Measurements from ENCODE around the gene FBXL13. TPM values are rescaled to one million over a fixed set of nuclear protein-coding genes. Genes with fewer than 3 reads are reported as not detected.
A peak's percentile ranks its signal among the peaks of the same experiment; 100 is the strongest.
"Not testable (repeated sequence)": the region's sequence is repeated elsewhere in the genome, so short reads cannot be mapped to it uniquely, and the experiment has no call there.

Gene FBXL13
- total and polyA plus RNA-seq, 8 donors, result 0.80 to 25.3 (median 6.0) TPM; not detected in 1

- 88 to 96% (median 90%) methylated on average over 2 of the region's 2 CpGs for WGBS, 5 donors
- H3K4me3 ChIP-seq, result no peak overlapping the region
- DNase-seq, result no peak
- no peaks in the 10 kb centered on the region for H3K4me1 ChIP-seq
- H3K36me3 ChIP-seq, result no peaks in the 10 kb centered on the region
- intact Hi-C loops (cut with DNase I; ENCODE audit: low total_unique reads), result no loop called here
- peaks cover 0 to 18% (median 5%) of the 10 kb centered on the region in 4 donors for H3K9me3 ChIP-seq
- H3K27ac ChIP-seq, result no peak overlapping the region
- TF ChIP-seq POLR2A (IDR thresholded peaks at IDR 0.05), result no peak
- no peak for TF ChIP-seq CTCF (IDR thresholded peaks at IDR 0.05)
- H3K27me3 ChIP-seq, result no peaks in the 10 kb centered on the region
These were observed 73.4 kb downstream of the FBXL13 start for GRCh38 chr7:103001210-103001609.

DNA sequence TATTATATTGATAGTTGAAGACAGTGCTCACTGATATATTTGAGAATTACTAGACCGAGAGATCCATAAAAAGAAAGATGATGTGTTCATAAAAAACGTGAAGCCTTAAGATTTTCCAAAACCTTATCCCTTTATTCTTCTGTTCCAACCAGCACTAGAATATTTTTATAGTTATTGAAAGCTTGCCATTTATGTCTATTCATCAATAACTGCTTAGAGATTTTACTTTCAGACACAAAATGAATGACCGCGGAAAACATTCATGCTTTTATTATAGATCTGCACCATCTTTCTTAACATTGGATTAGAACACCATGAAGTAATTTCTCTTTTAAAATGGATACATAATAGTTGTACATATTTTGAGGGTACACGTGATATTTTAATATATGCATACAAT, 77.6 kb downstream of the FBXL13 start:
- H3K27ac ChIP-seq, result no peak overlapping the region
- H3K4me1 ChIP-seq, result peaks cover 9 to 21% (median 18%) of the 10 kb centered on the region in 4 donors
- peaks cover 0 to 7% (median 0%) of the 10 kb centered on the region in 4 donors for H3K9me3 ChIP-seq
- no peak for DNase-seq
- WGBS, 5 donors, result 92 to 97% (median 96%) methylated on average over 5 of the region's 5 CpGs
- intact Hi-C loops (cut with DNase I; ENCODE audit: low total_unique reads), result no loop called here
- TF ChIP-seq CTCF (IDR thresholded peaks at IDR 0.05) (no peak), POLR2AphosphoS5 (IDR thresholded peaks at IDR 0.05) (no peak), EP300 (IDR thresholded peaks at IDR 0.05) (no peak), POLR2A (IDR thresholded peaks at IDR 0.05) (no peak)
- H3K27me3 ChIP-seq, result no peaks in the 10 kb centered on the region
- no peaks in the 10 kb centered on the region for H3K36me3 ChIP-seq
- no peak overlapping the region for H3K4me3 ChIP-seq

DNA sequence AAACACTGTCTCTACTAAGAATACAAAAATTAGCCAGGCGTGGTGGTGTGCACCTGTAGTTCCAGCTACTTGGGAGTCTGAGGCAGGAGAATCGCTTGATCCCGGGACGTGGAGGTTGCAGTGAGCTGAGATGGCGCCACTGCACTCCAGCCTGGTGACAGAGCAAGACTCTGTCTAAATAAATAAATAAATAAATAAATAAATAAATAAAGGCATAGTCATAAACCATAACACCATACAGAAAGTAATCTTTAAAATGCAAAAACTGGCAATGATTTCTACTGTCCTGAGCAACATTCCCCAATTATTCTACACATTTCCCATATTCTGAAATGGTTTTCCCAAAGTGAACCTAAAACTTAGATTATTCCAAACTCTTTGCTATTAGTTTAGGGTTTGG, 79.0 kb downstream of the FBXL13 start:
- intact Hi-C loops (cut with DNase I; ENCODE audit: low total_unique reads), result not testable (repeated sequence)
- WGBS, 5 donors, result 89 to 99% (median 99%) methylated on average over 5 of the region's 5 CpGs

DNA sequence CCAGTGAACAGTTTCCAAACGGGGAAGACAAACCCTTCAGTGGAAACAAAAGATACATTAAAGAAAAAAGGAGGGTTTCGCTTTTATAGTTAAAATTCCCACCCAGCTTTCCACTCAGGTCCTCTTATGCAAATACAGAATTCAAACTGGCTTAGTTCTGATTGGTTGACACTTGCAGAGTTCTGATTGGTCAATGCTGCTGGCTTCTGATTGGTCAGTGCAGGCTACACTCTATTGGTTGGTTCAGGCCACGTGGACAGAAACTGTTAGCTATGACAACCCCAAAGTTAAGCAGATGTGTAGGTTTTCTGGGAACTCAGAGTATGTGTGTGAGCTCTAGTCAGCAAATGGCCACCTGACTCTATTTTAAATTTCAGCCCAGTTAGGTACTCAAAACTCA, 80.0 kb downstream of the FBXL13 start:
- Histone ChIP-seq H3K4me3 (no peak overlapping the region), H3K4me1 (peaks cover 15 to 31% (median 24%) of the 10 kb centered on the region in 4 donors), H3K9me3 (no peaks in the 10 kb centered on the region), H3K27ac (no peak overlapping the region), H3K36me3 (no peaks in the 10 kb centered on the region), H3K27me3 (no peaks in the 10 kb centered on the region)
- intact Hi-C loops (cut with DNase I; ENCODE audit: low total_unique reads), result no loop called here
- no peak for DNase-seq
- WGBS, 5 donors, result 89 to 94% (median 90%) methylated on average over 3 of the region's 3 CpGs
- TF ChIP-seq POLR2AphosphoS5 (IDR thresholded peaks at IDR 0.05) (no peak), CTCF (IDR thresholded peaks at IDR 0.05) (no peak), POLR2A (IDR thresholded peaks at IDR 0.05) (no peak), EP300 (IDR thresholded peaks at IDR 0.05) (no peak)

More for the DNA sequence above, 79.0 kb downstream of the FBXL13 start:
- not testable (repeated sequence) for H3K27ac ChIP-seq, H3K27me3 ChIP-seq, H3K36me3 ChIP-seq, H3K4me3 ChIP-seq, DNase-seq, H3K9me3 ChIP-seq
- peaks cover 15 to 31% (median 24%) of the 10 kb centered on the region in 4 donors for H3K4me1 ChIP-seq

GRCh38 chr7:102993718-102994029, 80.9 kb downstream of the FBXL13 start:
- intact Hi-C loops (cut with DNase I; ENCODE audit: low total_unique reads), result no loop called here
- Histone ChIP-seq H3K9me3 (no peaks in the 10 kb centered on the region), H3K36me3 (no peaks in the 10 kb centered on the region), H3K27me3 (no peaks in the 10 kb centered on the region), H3K4me3 (no peak overlapping the region), H3K27ac (peak overlapping the region in 4 of 5 donors; percentile 63 to 84 (median 78)), H3K4me1 (peaks cover 15 to 40% (median 24%) of the 10 kb centered on the region in 4 donors)
- DNase-seq, result no peak
- 4 to 15% (median 10%) methylated on average over 1 of the region's 1 CpG for WGBS, 5 donors
- TF ChIP-seq CTCF (IDR thresholded peaks at IDR 0.05) (no peak), POLR2A (IDR thresholded peaks at IDR 0.05) (no peak), POLR2AphosphoS5 (IDR thresholded peaks at IDR 0.05) (no peak)
